HFF-Myc (cell line): ENCODE results near the gene RGS6.

Experiments used
- DNase-seq: peaks from one replicate; pipeline ENCODE4 v3.0.0-alpha.2; 2011; ENCODE audit warnings: low read depth; ENCODE audit errors: extremely low read depth
- H3K4me3 ChIP-seq: replicated peaks from 2 replicates; pipeline ENCODE4 v1.5.1; 2011; ENCODE audit warnings: low read depth, mild to moderate bottlenecking, control low read depth, low read length
- CTCF ChIP-seq: IDR thresholded peaks from 2 replicates; pipeline ENCODE4 v1.5.1; 2012; ENCODE audit warnings: mild to moderate bottlenecking, low read depth, low read length, control low read depth; ENCODE audit errors: missing control alignments

The RGS6 gene

GRCh38 chr14:72433511-72433910 lies 501.3 kb downstream of the RGS6 start:
- no peak for TF ChIP-seq CTCF
- H3K4me3 ChIP-seq, result no peak overlapping the region
- DNase-seq, result no peak

GRCh38 chr14:72434856-72435255 lies 502.6 kb downstream of the RGS6 start:
- no peak overlapping the region for H3K4me3 ChIP-seq
- no peak for TF ChIP-seq CTCF
- DNase-seq, result no peak

DNA sequence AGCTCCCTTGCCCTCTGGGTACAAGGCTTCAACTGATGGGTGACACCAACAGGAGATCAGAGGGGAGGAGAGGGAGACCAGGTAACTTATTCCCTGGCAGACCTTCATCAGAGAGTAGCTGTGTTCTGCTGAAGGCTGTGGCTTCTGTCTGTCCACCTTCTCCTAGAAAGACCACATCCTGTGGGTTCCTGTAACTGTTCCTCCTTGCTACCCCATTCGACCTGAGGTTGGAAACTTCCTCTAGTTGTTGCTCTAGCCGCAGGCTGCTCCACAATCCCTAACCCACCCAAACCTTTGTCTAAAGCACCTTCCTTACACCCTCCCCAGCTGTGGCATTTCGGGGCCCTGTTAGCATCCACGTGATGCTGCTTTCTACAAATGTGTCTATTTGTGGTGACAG lies 507.5 kb downstream of the RGS6 start:
- DNase-seq, result no peak
- TF ChIP-seq CTCF, result no peak
- no peak overlapping the region for H3K4me3 ChIP-seq

- TF ChIP-seq CTCF, result no peak
- no peak for DNase-seq
These were observed 511.0 kb downstream of the RGS6 start for GRCh38 chr14:72443256-72443655.

DNA sequence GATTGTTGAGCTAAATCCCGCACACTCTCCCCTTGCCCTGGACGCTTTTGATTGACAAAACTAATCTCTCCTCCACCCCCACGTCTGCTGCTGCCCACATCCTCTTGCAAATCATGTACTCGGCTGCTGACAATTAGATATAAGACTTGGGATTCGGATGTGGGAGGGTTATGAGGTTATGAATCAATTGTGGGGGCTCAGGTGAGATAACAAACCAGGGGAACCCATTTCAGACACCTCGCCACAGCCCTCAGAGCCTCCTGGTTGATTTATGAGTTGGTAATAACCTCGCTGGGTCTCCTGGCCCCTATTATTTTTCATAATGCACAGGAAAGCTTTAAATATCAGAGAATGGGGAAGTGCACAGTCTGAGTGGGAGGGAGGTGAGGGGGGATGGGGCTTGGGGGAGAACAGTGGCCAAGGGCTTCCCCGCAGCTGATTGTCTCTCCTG lies 511.8 kb downstream of the RGS6 start:
- DNase-seq, result no peak
- TF ChIP-seq CTCF, result no peak
- H3K4me3 ChIP-seq, result no peak overlapping the region

More at GRCh38 chr14:72443256-72443655, 511.0 kb downstream of the RGS6 start:
- no peak overlapping the region for H3K4me3 ChIP-seq

GRCh38 chr14:72444701-72445100 lies 512.5 kb downstream of the RGS6 start:
- no peak for DNase-seq
- no peak for TF ChIP-seq CTCF
- no peak overlapping the region for H3K4me3 ChIP-seq

- no peak overlapping the region for H3K4me3 ChIP-seq
- no peak for DNase-seq
- no peak for TF ChIP-seq CTCF
These were observed 516.0 kb downstream of the RGS6 start for GRCh38 chr14:72448212-72448611.
